ENCODE data around the gene ALG12. TPM values are rescaled to one million over a fixed set of nuclear protein-coding genes. Genes with fewer than 3 reads are reported as not detected.

ALG12 gene
- total and polyA plus RNA-seq, 2 experiments from 2014 or later = 18.7 to 23.3 TPM

DNA sequence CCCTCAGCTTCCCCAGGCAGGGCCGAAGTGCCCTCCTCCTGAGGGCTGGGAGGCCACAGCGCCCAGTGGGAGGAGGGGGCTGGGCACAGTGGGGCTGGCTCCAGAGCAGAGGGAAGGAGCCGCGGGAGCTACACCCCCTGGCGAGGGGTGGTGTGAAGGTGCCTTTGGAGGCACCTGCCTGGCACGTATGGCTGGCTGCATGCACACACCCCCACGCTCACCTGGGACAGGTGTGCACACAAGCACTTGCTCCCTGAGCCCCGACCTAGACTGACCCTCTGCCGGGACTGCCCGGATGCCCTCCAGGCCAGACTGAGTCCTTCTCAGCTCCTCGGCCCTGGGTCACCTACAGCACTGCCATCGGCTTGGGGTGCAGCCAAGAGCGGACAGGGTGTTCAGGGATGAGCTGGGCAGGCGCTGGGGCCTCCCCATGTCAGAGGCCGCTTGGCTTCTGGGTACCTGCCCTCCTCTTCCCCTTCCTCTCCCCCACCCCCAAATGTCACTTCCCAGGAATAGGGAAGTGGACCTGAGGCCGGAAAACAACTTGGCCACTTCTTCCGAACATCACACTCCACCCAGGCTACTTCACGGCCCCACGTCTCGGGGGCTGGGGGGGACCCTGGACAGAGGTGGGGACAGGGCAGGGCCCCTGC lies 34.9 kb upstream of the ALG12 start (continued):
- no peak for TF ChIP-seq EZH2 (IDR thresholded peaks at IDR 0.05; ENCODE audit: low read depth, unreplicated experiment)
- TF ChIP-seq NANOG (IDR thresholded peaks at IDR 0.05; ENCODE audit: borderline replicate concordance) = no peak
- no peak for TF ChIP-seq ZNF114 (CRISPR knock-in tag; IDR thresholded peaks at IDR 0.05)
- no peak for TF ChIP-seq ZNF331 (CRISPR knock-in tag; IDR thresholded peaks at IDR 0.05; ENCODE audit: low read depth)
- no peak for TF ChIP-seq JUNB (IDR thresholded peaks at IDR 0.05; ENCODE audit: unreplicated experiment)
- TF ChIP-seq, protein P1, sequence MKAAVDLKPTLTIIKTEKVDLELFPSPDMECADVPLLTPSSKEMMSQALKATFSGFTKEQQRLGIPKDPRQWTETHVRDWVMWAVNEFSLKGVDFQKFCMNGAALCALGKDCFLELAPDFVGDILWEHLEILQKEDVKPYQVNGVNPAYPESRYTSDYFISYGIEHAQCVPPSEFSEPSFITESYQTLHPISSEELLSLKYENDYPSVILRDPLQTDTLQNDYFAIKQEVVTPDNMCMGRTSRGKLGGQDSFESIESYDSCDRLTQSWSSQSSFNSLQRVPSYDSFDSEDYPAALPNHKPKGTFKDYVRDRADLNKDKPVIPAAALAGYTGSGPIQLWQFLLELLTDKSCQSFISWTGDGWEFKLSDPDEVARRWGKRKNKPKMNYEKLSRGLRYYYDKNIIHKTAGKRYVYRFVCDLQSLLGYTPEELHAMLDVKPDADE (IDR thresholded peaks at IDR 0.05) = no peak
- no peak for TF ChIP-seq STAT1 (IDR thresholded peaks at IDR 0.05; ENCODE audit: unreplicated experiment)
- no peak for TF ChIP-seq POLR2AphosphoS5 (IDR thresholded peaks at IDR 0.05; ENCODE audit: low read depth)
- no peak for TF ChIP-seq EZH2phosphoT487 (IDR thresholded peaks at IDR 0.05; ENCODE audit: unreplicated experiment)

DNA sequence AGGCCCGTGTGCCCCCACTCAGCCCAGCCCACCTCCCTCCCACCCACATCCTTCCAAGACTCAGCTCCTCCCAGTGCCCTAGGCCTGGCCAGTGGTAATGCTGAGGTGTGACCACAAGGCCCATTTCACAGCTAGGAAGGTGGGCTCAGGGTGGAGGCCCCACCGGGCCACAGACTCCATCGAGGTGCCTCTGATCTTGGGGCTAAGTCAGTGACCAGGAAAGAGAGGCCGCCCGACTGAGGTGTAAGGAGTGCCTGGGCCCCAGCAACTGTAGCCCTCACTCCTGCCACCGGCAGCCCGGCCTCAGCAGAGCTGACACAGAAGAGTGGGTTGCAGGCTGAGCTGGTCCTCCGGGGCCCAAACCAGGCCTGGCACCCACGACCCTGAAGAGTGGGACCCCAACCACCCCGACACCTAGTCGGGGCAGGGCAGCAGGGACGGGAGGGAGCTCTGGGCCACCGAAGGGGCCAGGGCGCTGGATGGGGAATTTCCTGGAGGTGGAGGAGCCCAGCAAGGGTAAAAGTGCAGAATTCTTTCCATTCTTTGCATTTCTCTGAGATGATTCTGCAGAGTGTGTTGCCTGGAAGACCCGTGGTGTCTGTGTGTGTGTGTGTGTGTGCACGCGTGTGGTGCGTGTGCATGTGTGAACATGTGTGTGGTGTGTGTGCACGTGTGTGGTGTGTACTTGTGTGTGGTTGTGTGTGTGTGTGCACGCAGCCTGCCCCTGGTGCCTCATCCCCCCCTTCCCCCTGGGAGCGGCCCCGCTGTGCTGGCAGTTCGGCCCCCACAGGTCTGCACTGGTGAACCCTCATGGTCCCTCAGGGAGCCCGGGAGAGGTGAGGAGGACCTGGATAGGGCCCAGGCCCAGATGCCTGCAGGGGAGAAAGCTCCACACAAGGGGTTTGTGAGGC lies 34.0 kb upstream of the ALG12 start:
- Mint-ChIP-seq H3K9me3 (no peaks in the 10 kb centered on the region), H3K4me1 (peaks cover 4% of the 10 kb centered on the region; the same call in 2 of the 3 replicates), H3K4me3 (no peak overlapping the region), H3K36me3 (ENCODE audit: low read depth) (no peaks in the 10 kb centered on the region), H3K27ac (no peak overlapping the region), H3K27me3 (ENCODE audit: insufficient read depth, low read depth, poor library complexity) (peaks cover 5% of the 10 kb centered on the region)
- Histone ChIP-seq H3K27ac (ENCODE audit: low read depth) (no peak overlapping the region), H3K4me3 (no peak overlapping the region), H3K79me2 (replicated peaks; ENCODE audit: insufficient read depth) (no peaks in the 10 kb centered on the region), H4K20me1 (replicated peaks; ENCODE audit: insufficient read depth) (no peaks in the 10 kb centered on the region), H3K4me1 (ENCODE audit: insufficient read depth) (peaks cover 1% of the 10 kb centered on the region; the same call in 1 of the 2 replicates), H3K9me2 (ENCODE audit: insufficient read depth) (no peaks in the 10 kb centered on the region), H3K36me3 (ENCODE audit: insufficient read depth) (no peaks in the 10 kb centered on the region), H2AFZ (no peak overlapping the region), H3K4me2 (no peak overlapping the region), H3F3A (replicated peaks; ENCODE audit: low read depth) (no peaks in the 10 kb centered on the region), H3K27me3 (ENCODE audit: insufficient read depth) (no peaks in the 10 kb centered on the region)
- DNase-seq (ENCODE audit: low spot score) = no peak
- ATAC-seq = no peak
- TF ChIP-seq JUNB (IDR thresholded peaks at IDR 0.05; ENCODE audit: unreplicated experiment) (no peak), EZH2 (IDR thresholded peaks at IDR 0.05; ENCODE audit: low read depth, unreplicated experiment) (no peak), ZNF331 (CRISPR knock-in tag; IDR thresholded peaks at IDR 0.05; ENCODE audit: low read depth) (no peak), CREB1 (CRISPR knock-in tag; IDR thresholded peaks at IDR 0.05; ENCODE audit: low read depth) (no peak)
- TF ChIP-seq, protein P2, sequence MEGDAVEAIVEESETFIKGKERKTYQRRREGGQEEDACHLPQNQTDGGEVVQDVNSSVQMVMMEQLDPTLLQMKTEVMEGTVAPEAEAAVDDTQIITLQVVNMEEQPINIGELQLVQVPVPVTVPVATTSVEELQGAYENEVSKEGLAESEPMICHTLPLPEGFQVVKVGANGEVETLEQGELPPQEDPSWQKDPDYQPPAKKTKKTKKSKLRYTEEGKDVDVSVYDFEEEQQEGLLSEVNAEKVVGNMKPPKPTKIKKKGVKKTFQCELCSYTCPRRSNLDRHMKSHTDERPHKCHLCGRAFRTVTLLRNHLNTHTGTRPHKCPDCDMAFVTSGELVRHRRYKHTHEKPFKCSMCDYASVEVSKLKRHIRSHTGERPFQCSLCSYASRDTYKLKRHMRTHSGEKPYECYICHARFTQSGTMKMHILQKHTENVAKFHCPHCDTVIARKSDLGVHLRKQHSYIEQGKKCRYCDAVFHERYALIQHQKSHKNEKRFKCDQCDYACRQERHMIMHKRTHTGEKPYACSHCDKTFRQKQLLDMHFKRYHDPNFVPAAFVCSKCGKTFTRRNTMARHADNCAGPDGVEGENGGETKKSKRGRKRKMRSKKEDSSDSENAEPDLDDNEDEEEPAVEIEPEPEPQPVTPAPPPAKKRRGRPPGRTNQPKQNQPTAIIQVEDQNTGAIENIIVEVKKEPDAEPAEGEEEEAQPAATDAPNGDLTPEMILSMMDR (conservative IDR thresholded peaks at IDR 0.05; ENCODE audit: low read depth in 2 of 2) = no peak

Measured in GM23338 (cell line).